ENCODE measurements around the gene COX15.

The COX15 gene

GRCh38 chr10:99732033-99732842, at the start of gene COX15, which contains the start of gene CUTC:
Gene COX15, minus strand, starts transcription at chr10:99732127. Its CDS starts 78 bp downstream, at chr10:99732049.
Gene CUTC, plus strand, starts transcription at chr10:99732234. Its CDS starts 115 bp downstream, at chr10:99732349.
- Histone ChIP-seq H3K9me2 (replicated peaks; ENCODE audit: low read depth, low read length) (no peaks in the 10 kb centered on the region), H3K27me3 (ENCODE audit: insufficient read depth, low read length, poor library complexity, severe bottlenecking) (no peaks in the 10 kb centered on the region), H2AFZ (ENCODE audit: low read length) (peak within 1 kb of the TSS; percentile 90), H3K9me3 (ENCODE audit: insufficient read depth, low read depth, low read length) (no peaks in the 10 kb centered on the region), H3K4me2 (ENCODE audit: low read depth, low read length, poor library complexity, severe bottlenecking) (peak within 1 kb of the TSS; percentile 89), H3K4me1 (ENCODE audit: insufficient read depth, low read length, poor library complexity, severe bottlenecking) (peaks cover 20% of the 10 kb centered on the region), H3F3A (ENCODE audit: low read depth) (no peaks in the 10 kb centered on the region), H3K9ac (ENCODE audit: low read depth, low read length, poor library complexity, severe bottlenecking) (peak within 1 kb of the TSS; percentile 94), H3K4me3 (ENCODE audit: low read length, poor library complexity, severe bottlenecking) (peak within 1 kb of the TSS; percentile 97), H3K79me2 (ENCODE audit: insufficient read depth, low read length) (peaks cover 35% of the 10 kb centered on the region), H3K36me3 (ENCODE audit: insufficient read depth, low read length) (peaks cover 2% of the 10 kb centered on the region; the same call in 1 of the 2 replicates), H4K20me1 (ENCODE audit: insufficient read depth, low read length, poor library complexity, severe bottlenecking) (peaks cover 6% of the 10 kb centered on the region)
- TF ChIP-seq EZH2phosphoT487 (IDR thresholded peaks at IDR 0.05; ENCODE audit: borderline replicate concordance), result no peak
- peak; percentile 47 for TF ChIP-seq CTCF (conservative IDR thresholded peaks at IDR 0.05; ENCODE audit: low read length)

GRCh38 chr10:99779335-99779734, 47.4 kb upstream of the COX15 start:
- H3K9me2 ChIP-seq (replicated peaks; ENCODE audit: low read depth, low read length), result no peaks in the 10 kb centered on the region
- H4K20me1 ChIP-seq (ENCODE audit: insufficient read depth, low read length, poor library complexity, severe bottlenecking), result no peaks in the 10 kb centered on the region
- H3K4me2 ChIP-seq (ENCODE audit: low read depth, low read length, poor library complexity, severe bottlenecking), result peak overlapping the region; percentile 64
- no peak overlapping the region for H3K9ac ChIP-seq (ENCODE audit: low read depth, low read length, poor library complexity, severe bottlenecking)
- no peak for TF ChIP-seq EZH2phosphoT487 (IDR thresholded peaks at IDR 0.05; ENCODE audit: borderline replicate concordance)
- no peak for TF ChIP-seq CTCF (conservative IDR thresholded peaks at IDR 0.05; ENCODE audit: low read length)
- H3F3A ChIP-seq (ENCODE audit: low read depth), result no peaks in the 10 kb centered on the region
- H3K9me3 ChIP-seq (ENCODE audit: insufficient read depth, low read depth, low read length), result no peaks in the 10 kb centered on the region
- H3K27me3 ChIP-seq (ENCODE audit: insufficient read depth, low read length, poor library complexity, severe bottlenecking), result no peaks in the 10 kb centered on the region
- H3K79me2 ChIP-seq (ENCODE audit: insufficient read depth, low read length), result no peaks in the 10 kb centered on the region
- peak overlapping the region; percentile 47 for H3K4me3 ChIP-seq (ENCODE audit: low read length, poor library complexity, severe bottlenecking)
- H3K36me3 ChIP-seq (ENCODE audit: insufficient read depth, low read length), result no peaks in the 10 kb centered on the region
- peaks cover 13% of the 10 kb centered on the region for H3K4me1 ChIP-seq (ENCODE audit: insufficient read depth, low read length, poor library complexity, severe bottlenecking)
- H2AFZ ChIP-seq (ENCODE audit: low read length), result peak overlapping the region; percentile 94

GRCh38 chr10:99777918-99778714, 46.2 kb upstream of the COX15 start:
- Histone ChIP-seq H3K9me2 (replicated peaks; ENCODE audit: low read depth, low read length) (no peaks in the 10 kb centered on the region), H3K4me3 (ENCODE audit: low read length, poor library complexity, severe bottlenecking) (no peak overlapping the region), H3K9ac (ENCODE audit: low read depth, low read length, poor library complexity, severe bottlenecking) (no peak overlapping the region), H3K79me2 (ENCODE audit: insufficient read depth, low read length) (no peaks in the 10 kb centered on the region), H4K20me1 (ENCODE audit: insufficient read depth, low read length, poor library complexity, severe bottlenecking) (no peaks in the 10 kb centered on the region), H3K27me3 (ENCODE audit: insufficient read depth, low read length, poor library complexity, severe bottlenecking) (no peaks in the 10 kb centered on the region), H2AFZ (ENCODE audit: low read length) (peak overlapping the region; percentile 94; the same call in 1 of the 2 replicates), H3K36me3 (ENCODE audit: insufficient read depth, low read length) (no peaks in the 10 kb centered on the region), H3K4me2 (ENCODE audit: low read depth, low read length, poor library complexity, severe bottlenecking) (peak overlapping the region; percentile 64), H3F3A (ENCODE audit: low read depth) (no peaks in the 10 kb centered on the region), H3K9me3 (ENCODE audit: insufficient read depth, low read depth, low read length) (no peaks in the 10 kb centered on the region), H3K4me1 (ENCODE audit: insufficient read depth, low read length, poor library complexity, severe bottlenecking) (peaks cover 13% of the 10 kb centered on the region)
- no peak for TF ChIP-seq CTCF (conservative IDR thresholded peaks at IDR 0.05; ENCODE audit: low read length)
- TF ChIP-seq EZH2phosphoT487 (IDR thresholded peaks at IDR 0.05; ENCODE audit: borderline replicate concordance), result no peak
